Fibroblast of pulmonary artery (primary cell): ENCODE measurements around the gene GPC5.
"Not testable (repeated sequence)": the region's sequence is repeated elsewhere in the genome, so short reads cannot be mapped to it uniquely, and the experiment has no call there.

Experiments used
- DNase-seq: peaks from one replicate; pipeline ENCODE4 v3.0.0-alpha.2; 2010; ENCODE audit warnings: low read depth
- H3K4me3 ChIP-seq: replicated peaks from 2 replicates; pipeline ENCODE4 v1.5.1; 2011; ENCODE audit warnings: low read depth, mild to moderate bottlenecking, control low read depth, low read length, moderate library complexity
- CTCF ChIP-seq: IDR thresholded peaks from 2 replicates; pipeline ENCODE4 v1.5.1; 2011; ENCODE audit warnings: mild to moderate bottlenecking, control low read depth, low read length, inconsistent platforms; ENCODE audit errors: missing control alignments

The GPC5 gene

DNA sequence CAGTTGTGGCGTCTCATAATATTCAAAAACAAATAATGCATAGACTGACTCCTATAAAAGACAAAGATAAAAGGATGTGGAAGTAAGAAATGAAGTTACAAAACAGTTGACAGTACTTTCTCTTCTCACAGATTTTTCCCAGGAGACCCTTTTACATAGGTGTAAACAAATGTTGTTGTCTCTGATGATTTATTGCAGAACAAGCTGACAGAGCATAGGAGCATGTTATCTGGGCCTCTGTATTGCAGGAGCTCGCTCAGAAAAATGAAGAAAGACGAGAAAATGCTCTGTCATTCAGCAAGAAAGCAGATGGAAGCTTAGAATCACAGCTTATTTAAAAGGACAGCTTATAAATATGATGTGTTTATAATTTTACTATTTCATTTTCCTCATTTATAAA lies 1474.6 kb downstream of the GPC5 start:
- no peak overlapping the region for H3K4me3 ChIP-seq
- no peak for DNase-seq
- TF ChIP-seq CTCF: no peak

DNA sequence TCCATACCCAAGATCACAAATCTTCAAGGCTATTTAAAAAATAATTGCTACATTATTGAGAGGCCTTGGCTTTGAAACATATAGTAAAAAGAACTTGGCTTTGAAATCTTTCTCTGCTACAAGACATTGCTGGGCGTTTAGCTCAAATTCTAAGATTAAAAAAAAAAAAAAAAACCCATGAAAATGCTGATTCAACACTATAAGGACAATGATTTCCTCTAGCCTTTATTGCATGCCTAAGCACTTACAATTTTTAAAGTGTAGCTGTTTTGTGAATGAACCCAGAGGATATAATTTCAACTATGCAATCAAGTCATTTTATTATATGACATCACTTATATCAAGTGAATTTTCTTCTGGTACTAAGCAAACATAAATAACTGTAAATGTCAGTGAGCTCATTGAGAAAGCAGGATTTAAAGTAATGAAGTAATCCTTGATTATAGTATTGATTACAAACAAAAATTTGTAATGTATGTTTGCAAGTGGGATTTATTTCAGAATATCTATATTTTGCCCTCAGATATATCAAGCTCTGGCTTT lies 1488.2 kb downstream of the GPC5 start:
- H3K4me3 ChIP-seq: no peak overlapping the region
- no peak for TF ChIP-seq CTCF
- no peak for DNase-seq

GRCh38 chr13:92894447-92894846 lies 1496.0 kb downstream of the GPC5 start:
- DNase-seq: no peak
- H3K4me3 ChIP-seq: no peak overlapping the region
- TF ChIP-seq CTCF: no peak

DNA sequence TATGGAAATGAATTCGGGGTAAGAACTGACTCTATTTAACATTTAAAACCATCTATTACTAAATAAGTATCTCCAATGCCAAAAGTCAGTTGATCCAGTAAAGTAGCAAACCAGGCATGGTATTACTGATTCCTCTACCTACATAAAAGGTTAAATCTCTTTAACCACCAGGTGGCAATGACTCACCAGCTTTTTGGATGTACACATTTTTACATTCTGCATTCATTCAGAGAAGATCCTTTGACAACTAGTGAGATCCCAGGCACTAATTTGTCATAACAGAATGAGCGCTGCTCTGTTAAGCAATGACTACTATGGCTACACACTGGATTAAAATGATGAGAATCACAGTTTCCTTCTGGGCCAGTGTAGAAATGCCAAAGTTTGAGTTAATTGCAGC lies 1498.4 kb downstream of the GPC5 start:
- H3K4me3 ChIP-seq: no peak overlapping the region
- TF ChIP-seq CTCF: peak; percentile 30
- DNase-seq: peak; percentile 70

DNA sequence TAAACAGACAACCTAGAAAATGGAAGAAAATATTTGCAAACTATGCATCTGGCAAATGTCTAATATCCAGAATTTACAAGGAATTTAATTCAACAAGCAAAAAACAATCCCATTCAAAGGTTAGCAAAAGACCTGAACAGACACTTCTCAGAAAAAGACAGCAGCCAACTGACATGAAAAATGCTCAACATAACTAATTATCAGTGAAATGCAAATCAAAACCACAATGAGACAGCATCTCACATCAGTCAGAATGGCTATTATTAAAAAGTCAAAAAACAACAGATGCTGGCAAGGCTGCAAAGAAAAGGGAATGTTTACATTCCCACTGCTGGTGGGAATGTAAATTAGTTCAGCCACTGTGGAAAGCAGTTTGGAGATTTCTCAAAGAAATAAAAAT lies 1500.5 kb downstream of the GPC5 start:
- not testable (repeated sequence) for DNase-seq, H3K4me3 ChIP-seq

- no peak overlapping the region for H3K4me3 ChIP-seq
- no peak for TF ChIP-seq CTCF
- no peak for DNase-seq
These were observed 1502.0 kb downstream of the GPC5 start for GRCh38 chr13:92900446-92900845.

GRCh38 chr13:92901739-92902138 lies 1503.3 kb downstream of the GPC5 start:
- no peak overlapping the region for H3K4me3 ChIP-seq
- TF ChIP-seq CTCF: no peak
- DNase-seq: no peak
